Measurements from ENCODE around the gene MYZAP. TPM values are rescaled to one million over a fixed set of nuclear protein-coding genes. Genes with fewer than 3 reads are reported as not detected.

Gene MYZAP
- total and polyA plus RNA-seq, 10 of the 15 experiments (the other 5 are each of a cell fraction or from before 2014, with no cell fraction given): not detected

DNA sequence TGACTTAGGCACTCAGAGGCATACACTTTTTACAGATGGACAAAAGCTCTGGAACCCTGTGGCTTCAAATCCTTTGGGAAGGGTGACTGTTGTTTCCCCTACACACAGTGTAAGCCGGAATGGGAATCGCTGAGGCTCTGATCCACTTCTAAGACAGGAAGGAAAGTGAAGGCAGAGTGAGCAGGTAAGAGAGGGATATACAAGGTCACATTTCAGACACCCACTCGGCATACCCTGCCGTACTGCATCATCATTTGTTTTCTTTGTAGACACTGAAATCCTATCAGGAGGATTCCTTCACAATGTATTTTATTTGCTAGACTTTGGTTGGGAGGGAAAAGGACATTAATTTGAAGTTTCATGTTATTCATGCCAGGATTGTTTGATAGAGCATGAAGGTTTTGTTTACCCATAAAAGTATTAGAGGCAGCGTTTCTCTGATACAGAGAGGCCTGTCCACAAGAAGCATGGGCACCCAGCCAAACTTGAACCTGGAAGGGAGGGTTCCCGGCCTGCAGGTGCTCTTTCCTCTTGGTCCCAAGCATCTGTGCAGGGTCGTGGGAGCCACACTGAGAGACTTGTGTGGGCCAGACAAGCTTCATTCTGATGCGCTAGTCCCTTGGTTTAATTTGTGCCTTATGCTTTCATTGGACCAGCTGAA is 92.9 kb downstream of the MYZAP start:
- H3K4me1 ChIP-seq (ENCODE audit: control insufficient read depth, insufficient read depth, low read length): no peaks in the 10 kb centered on the region
- SMC1A ChIA-PET (ENCODE audit: uncharacterized antibody, unreplicated experiment): no interaction called here
- intact Hi-C loops (cut with micrococcal nuclease; ENCODE audit: unreplicated experiment): no loop called here
- no peak overlapping the region for H3K27ac ChIP-seq (ENCODE audit: control insufficient read depth, insufficient read depth)
- H3K9ac ChIP-seq (ENCODE audit: control insufficient read depth, insufficient read depth, low read length): no peak overlapping the region
- POLR2A ChIA-PET: no interaction called here
- 82% methylated on average over 8 of the region's 8 CpGs for WGBS (ENCODE audit: insufficient coverage, insufficient replicate concordance, low lambda C conversion rate, missing lambda C conversion rate)
- ATAC-seq: no peak
- no peak for DNase-seq (ENCODE audit: low read depth, low spot score)
- no peaks in the 10 kb centered on the region for H4K20me1 ChIP-seq (ENCODE audit: control insufficient read depth, insufficient read depth)
- no TSS peak for BruUV-seq (replicated peaks)
- TF ChIP-seq, protein P1, sequence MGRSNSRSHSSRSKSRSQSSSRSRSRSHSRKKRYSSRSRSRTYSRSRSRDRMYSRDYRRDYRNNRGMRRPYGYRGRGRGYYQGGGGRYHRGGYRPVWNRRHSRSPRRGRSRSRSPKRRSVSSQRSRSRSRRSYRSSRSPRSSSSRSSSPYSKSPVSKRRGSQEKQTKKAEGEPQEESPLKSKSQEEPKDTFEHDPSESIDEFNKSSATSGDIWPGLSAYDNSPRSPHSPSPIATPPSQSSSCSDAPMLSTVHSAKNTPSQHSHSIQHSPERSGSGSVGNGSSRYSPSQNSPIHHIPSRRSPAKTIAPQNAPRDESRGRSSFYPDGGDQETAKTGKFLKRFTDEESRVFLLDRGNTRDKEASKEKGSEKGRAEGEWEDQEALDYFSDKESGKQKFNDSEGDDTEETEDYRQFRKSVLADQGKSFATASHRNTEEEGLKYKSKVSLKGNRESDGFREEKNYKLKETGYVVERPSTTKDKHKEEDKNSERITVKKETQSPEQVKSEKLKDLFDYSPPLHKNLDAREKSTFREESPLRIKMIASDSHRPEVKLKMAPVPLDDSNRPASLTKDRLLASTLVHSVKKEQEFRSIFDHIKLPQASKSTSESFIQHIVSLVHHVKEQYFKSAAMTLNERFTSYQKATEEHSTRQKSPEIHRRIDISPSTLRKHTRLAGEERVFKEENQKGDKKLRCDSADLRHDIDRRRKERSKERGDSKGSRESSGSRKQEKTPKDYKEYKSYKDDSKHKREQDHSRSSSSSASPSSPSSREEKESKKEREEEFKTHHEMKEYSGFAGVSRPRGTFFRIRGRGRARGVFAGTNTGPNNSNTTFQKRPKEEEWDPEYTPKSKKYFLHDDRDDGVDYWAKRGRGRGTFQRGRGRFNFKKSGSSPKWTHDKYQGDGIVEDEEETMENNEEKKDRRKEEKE (IDR thresholded peaks at IDR 0.05): no peak
- no peak for TF ChIP-seq ESRRA (IDR thresholded peaks at IDR 0.05; ENCODE audit: low read length)
- TF ChIP-seq, protein P2, sequence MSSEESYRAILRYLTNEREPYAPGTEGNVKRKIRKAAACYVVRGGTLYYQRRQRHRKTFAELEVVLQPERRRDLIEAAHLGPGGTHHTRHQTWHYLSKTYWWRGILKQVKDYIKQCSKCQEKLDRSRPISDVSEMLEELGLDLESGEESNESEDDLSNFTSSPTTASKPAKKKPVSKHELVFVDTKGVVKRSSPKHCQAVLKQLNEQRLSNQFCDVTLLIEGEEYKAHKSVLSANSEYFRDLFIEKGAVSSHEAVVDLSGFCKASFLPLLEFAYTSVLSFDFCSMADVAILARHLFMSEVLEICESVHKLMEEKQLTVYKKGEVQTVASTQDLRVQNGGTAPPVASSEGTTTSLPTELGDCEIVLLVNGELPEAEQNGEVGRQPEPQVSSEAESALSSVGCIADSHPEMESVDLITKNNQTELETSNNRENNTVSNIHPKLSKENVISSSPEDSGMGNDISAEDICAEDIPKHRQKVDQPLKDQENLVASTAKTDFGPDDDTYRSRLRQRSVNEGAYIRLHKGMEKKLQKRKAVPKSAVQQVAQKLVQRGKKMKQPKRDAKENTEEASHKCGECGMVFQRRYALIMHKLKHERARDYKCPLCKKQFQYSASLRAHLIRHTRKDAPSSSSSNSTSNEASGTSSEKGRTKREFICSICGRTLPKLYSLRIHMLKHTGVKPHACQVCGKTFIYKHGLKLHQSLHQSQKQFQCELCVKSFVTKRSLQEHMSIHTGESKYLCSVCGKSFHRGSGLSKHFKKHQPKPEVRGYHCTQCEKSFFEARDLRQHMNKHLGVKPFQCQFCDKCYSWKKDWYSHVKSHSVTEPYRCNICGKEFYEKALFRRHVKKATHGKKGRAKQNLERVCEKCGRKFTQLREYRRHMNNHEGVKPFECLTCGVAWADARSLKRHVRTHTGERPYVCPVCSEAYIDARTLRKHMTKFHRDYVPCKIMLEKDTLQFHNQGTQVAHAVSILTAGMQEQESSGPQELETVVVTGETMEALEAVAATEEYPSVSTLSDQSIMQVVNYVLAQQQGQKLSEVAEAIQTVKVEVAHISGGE (CRISPR knock-in tag; IDR thresholded peaks at IDR 0.05): no peak
- TF ChIP-seq EGR1 (IDR thresholded peaks at IDR 0.05; ENCODE audit: borderline replicate concordance in 1 of 2, low read depth in 2 of 2, low read length in 2 of 2): no peak
- no peak for TF ChIP-seq ZNF217 (IDR thresholded peaks at IDR 0.05)
- no peak for TF ChIP-seq RCOR1 (conservative IDR thresholded peaks at IDR 0.05; ENCODE audit: low read depth, low read length)
- TF ChIP-seq ZNF24 (IDR thresholded peaks at IDR 0.05): no peak
- TF ChIP-seq, protein P3, sequence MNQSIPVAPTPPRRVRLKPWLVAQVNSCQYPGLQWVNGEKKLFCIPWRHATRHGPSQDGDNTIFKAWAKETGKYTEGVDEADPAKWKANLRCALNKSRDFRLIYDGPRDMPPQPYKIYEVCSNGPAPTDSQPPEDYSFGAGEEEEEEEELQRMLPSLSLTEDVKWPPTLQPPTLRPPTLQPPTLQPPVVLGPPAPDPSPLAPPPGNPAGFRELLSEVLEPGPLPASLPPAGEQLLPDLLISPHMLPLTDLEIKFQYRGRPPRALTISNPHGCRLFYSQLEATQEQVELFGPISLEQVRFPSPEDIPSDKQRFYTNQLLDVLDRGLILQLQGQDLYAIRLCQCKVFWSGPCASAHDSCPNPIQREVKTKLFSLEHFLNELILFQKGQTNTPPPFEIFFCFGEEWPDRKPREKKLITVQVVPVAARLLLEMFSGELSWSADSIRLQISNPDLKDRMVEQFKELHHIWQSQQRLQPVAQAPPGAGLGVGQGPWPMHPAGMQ (IDR thresholded peaks at IDR 0.05; ENCODE audit: borderline replicate concordance): no peak
- TF ChIP-seq, protein P4, sequence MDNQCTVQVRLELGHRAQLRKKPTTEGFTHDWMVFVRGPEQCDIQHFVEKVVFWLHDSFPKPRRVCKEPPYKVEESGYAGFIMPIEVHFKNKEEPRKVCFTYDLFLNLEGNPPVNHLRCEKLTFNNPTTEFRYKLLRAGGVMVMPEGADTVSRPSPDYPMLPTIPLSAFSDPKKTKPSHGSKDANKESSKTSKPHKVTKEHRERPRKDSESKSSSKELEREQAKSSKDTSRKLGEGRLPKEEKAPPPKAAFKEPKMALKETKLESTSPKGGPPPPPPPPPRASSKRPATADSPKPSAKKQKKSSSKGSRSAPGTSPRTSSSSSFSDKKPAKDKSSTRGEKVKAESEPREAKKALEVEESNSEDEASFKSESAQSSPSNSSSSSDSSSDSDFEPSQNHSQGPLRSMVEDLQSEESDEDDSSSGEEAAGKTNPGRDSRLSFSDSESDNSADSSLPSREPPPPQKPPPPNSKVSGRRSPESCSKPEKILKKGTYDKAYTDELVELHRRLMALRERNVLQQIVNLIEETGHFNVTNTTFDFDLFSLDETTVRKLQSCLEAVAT (IDR thresholded peaks at IDR 0.05): no peak
- TF ChIP-seq SUPT20H (IDR thresholded peaks at IDR 0.05; ENCODE audit: borderline replicate concordance, control insufficient read depth, low read depth, low read length): no peak
- TF ChIP-seq KDM1A (IDR thresholded peaks at IDR 0.05; ENCODE audit: borderline replicate concordance): no peak
- no peak for TF ChIP-seq CBFB (IDR thresholded peaks at IDR 0.05; ENCODE audit: low read depth)
- TF ChIP-seq CREB1 (IDR thresholded peaks at IDR 0.05; ENCODE audit: low read depth): no peak
- no peak overlapping the region for H3K4me3 ChIP-seq
- no peak overlapping the region for H2AFZ ChIP-seq (ENCODE audit: control insufficient read depth, low read depth, low read length)
- RAD21 ChIA-PET (ENCODE audit: unreplicated experiment): no interaction called here
- in situ Hi-C loops (cut with MboI): no loop called here
- H3K9me3 ChIP-seq (replicated peaks; ENCODE audit: control insufficient read depth, insufficient read depth, low read length): no peaks in the 10 kb centered on the region
- H3K79me2 ChIP-seq (ENCODE audit: control insufficient read depth, insufficient read depth, low read length): no peaks in the 10 kb centered on the region
- no peak for FAIRE-seq
- no peak overlapping the region for H3K4me2 ChIP-seq (ENCODE audit: control insufficient read depth, insufficient read depth)
- no peaks in the 10 kb centered on the region for H3K36me3 ChIP-seq (ENCODE audit: control insufficient read depth in 2 of 2, insufficient read depth in 2 of 2, low read length in 1 of 2)
- CTCF ChIA-PET: no interaction called here
- H3K27me3 ChIP-seq (replicated peaks in 1 of 2; ENCODE audit: control insufficient read depth in 2 of 2, insufficient read depth in 2 of 2, low read length in 1 of 2): no peaks in the 10 kb centered on the region

Measured in GM12878 (cell line).